Skin of body (tissue), 2 donors: ENCODE results near the gene NANOS3. TPM values are rescaled to one million over a fixed set of nuclear protein-coding genes. Genes with fewer than 3 reads are reported as not detected.

ENCODE experiments used
- DNase-seq: peaks from one replicate; lab custom pipeline; 2025; lab: John Stamatoyannopoulos, UW
- total RNA-seq: library from RNA; depleted of rRNA; stranded (reverse); fragments of >200 nt; gene quantifications from one replicate; pipeline ENCODE4 v1.2.3, GENCODE V29; 2014

Gene NANOS3
- total RNA-seq, 1 donor from 2014 or later = not detected

DNA sequence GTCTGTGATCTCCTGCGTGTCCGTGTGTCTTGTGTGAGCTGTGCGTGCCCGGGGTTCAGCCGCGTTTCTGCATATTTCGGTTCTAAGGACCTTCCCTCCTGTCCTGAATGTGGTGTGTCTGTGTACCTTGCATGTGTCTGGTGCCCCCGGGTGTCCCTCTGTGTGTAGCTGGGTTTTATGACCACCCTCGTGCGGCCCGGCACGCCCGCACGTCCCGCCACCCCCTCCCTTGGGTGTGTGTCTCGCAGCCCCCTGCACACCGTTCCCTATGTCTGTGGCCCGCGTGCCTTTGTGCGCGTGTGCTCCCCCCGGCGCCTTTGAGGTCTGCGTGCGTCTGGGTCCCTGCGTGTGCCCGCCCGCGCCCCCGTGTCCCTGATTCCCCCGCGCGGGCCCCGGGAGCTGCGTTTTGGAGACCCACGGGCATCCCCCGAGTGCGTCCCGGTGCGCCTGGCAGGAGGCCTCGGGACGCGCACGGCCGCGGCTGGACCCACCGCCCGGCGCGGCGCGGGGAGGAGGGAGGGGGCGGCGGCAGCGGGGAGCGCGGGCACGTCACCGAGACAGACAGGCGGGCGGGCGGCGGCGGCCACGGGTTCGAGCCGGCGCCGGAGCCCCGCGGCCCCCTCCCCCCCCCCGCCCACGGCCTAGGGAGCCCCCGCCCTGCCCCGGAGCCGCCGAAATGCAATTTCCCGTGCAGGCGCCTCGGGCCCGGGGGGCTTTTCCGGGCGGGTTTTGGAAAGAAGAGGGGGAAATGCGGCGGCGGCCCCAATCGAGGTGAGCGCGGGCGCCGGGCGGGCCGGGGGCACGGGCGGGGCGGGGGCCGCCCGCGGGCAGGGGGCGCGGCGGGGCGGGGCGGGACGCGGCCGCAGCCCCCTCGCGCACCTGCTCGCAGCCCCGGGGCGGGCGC lies 12.0 kb upstream of the NANOS3 start:
- no peak for DNase-seq

- no peak for DNase-seq
Measured at GRCh38 chr19:13865571-13866462, 11.1 kb upstream of the NANOS3 start.

DNA sequence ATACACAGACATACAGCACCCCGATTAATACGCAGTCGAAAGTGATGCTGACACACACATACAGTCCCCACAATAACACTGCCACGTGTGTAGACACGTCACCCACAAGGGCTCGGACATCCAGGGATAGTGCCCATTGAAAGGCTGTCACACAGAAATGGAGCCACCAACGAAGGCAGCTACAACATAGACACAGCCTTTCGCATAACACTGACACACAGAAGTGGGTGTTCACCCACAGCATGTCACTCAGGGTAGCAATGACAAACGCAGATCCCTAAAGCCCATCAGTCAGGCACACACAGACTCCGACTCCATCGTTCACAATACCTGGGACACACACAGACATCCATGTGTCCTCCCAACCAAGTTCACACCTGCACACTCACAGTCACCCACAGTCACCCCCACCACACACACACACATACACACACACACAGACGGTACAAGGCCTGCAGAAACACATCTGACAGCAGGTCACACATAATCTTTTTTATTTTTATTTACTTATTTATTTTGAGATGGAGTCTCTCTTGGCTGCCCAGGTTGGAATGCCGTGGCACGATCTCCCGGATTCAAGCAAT lies 10.4 kb upstream of the NANOS3 start:
- no peak for DNase-seq

GRCh38 chr19:13868663-13869062 lies 8.3 kb upstream of the NANOS3 start:
- no peak for DNase-seq

DNA sequence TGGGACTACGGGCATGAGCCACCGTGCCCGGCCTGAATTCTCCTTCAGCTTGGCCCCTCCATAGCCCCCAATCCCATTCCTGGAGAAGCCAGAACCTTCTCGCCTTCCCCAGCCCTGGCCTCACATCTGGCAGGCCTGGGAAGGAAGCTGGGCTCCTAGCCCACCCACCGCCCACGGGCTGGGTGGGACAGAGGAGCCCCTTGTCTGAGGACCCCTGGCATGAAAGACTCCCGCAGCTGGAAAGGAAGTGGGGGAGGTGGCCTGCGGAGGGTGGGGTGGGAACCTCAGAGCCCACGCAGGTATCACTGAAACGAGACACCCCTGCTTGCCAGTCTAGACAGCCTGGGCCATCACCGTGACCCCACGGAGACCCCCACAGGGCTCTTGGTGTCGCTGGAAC lies 7.7 kb upstream of the NANOS3 start:
- no peak for DNase-seq

- DNase-seq = no peak
Measured at GRCh38 chr19:13870873-13871272, 6.1 kb upstream of the NANOS3 start.

GRCh38 chr19:13872339-13872694 lies 4.6 kb upstream of the NANOS3 start:
- no peak for DNase-seq

GRCh38 chr19:13872695-13873389 lies 4.1 kb upstream of the NANOS3 start:
- DNase-seq = peak; percentile 30

GRCh38 chr19:13873834-13874515 lies 3.0 kb upstream of the NANOS3 start:
- no peak for DNase-seq

- no peak for DNase-seq
Measured at GRCh38 chr19:13875824-13876223, 1.1 kb upstream of the NANOS3 start.

DNA sequence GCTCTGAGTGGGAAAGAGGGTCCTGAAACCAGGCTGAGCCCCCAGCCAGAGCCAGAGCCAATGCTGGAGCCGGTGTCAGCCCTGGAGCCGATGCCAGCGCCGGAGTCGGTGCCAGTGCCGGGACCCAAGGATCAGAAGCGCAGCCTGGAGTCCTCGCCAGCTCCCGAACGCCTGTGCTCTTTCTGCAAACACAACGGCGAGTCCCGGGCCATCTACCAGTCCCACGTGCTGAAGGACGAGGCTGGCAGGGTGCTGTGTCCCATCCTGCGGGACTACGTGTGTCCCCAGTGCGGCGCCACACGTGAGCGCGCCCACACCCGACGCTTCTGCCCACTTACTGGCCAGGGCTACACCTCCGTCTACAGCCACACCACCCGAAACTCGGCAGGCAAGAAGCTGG lies 369 bp downstream of the NANOS3 start:
- DNase-seq = no peak

- DNase-seq = peak; percentile 91
Measured at GRCh38 chr19:13880059-13881043, 3.4 kb downstream of the NANOS3 start.

DNA sequence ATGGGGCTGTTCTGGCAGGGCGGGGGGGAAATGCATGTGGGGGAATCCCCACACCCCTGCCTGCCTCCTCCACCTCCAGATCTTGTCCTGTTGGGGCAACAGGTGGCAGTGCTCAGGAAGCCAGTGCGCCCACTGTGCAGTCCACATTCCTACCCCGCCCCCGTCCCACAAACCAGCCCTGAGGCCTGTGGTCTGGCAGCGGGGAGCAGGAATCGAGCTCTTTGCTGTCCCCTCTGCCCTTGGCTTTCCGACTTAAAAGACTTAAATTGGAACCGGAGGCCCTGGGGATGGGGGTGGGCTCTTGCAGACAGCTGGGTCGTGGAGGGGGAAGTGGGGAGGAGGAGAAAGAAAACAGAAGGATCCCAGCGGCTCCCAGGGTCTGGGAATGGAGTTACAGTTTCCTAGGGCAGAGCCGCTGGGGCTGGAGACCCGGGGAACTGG lies 4.3 kb downstream of the NANOS3 start:
- no peak for DNase-seq

DNA sequence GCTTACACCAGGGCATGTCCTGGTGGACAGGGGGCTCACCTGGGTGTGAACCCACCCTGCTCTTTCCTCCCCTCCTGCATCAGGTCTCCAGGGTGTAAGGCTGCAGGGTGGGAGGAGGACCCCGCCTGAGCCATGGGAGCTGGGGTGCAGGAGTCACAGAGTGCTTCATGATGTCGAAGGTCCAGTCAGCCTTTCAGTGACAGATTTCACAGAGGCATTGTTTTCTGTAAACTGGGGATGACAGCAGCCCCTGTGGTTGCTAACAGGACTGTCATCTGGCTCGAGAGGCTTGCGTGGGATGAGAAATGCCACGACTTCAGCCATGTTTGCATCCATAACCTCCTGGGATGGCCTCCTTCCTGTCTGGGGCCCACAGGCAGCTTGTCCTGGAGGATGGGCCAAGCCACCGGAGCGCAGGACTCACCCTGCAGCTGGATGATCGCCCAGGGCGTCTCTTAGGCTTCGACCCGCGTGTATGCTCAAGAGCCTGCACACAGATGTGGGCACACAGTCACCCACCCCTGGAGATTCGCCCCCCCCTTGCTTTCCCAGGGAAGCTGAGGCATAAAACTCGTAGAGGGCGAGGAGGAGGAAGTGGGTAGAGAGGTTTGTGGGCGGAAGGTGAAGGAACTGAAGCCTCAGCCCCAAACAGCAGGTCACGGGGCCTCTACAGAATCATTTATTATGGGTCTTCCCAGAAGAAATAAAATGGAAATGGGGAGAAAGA lies 4.9 kb downstream of the NANOS3 start:
- no peak for DNase-seq

- DNase-seq = no peak
Measured at GRCh38 chr19:13882419-13882795, 5.5 kb downstream of the NANOS3 start.

DNA sequence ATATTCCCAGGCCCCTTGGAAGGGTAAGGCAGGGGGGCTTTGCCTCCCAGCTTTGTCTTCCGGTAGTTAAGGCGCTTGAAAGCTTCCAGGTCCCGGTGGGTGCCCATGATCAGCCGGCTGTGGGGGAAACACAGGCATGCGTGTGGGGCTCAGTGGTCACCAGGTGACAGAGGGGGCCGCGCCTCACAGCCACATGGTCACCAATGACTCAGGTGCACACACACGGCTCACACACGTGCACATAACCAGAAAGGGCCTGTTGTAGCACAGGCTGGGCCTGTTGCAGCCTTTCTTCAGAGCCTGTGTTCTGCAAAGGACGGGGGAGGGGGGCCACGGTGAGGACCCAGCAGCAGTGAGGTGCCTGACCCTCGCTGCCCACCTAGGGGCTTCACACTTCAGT lies 5.9 kb downstream of the NANOS3 start:
- no peak for DNase-seq

DNA sequence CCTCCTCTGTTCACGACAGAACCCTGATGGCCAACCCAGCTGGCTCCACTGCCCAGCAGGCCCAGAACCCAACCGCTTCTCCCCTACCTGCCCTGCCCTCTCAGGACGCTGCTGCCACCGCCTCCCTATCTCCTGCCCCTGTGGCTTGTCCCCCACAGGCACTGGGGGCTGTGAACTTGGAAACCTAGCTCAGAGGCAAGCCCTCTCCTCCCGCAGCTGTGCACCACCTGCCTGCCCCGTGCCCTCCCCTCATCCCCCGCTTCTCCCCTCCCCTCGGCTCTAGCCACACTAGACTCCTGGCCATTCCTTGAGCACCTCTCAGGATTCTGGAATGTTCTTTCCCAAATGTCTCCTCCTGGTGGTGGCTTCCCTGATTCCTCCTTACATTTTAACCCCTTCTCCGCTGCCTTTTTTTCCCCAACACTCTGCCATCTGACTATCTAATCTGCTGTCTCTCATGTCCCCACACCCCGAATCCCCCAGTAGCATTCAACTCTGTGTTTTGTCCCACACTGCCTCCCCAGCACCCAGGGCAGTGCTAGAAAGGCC lies 6.7 kb downstream of the NANOS3 start:
- no peak for DNase-seq

DNA sequence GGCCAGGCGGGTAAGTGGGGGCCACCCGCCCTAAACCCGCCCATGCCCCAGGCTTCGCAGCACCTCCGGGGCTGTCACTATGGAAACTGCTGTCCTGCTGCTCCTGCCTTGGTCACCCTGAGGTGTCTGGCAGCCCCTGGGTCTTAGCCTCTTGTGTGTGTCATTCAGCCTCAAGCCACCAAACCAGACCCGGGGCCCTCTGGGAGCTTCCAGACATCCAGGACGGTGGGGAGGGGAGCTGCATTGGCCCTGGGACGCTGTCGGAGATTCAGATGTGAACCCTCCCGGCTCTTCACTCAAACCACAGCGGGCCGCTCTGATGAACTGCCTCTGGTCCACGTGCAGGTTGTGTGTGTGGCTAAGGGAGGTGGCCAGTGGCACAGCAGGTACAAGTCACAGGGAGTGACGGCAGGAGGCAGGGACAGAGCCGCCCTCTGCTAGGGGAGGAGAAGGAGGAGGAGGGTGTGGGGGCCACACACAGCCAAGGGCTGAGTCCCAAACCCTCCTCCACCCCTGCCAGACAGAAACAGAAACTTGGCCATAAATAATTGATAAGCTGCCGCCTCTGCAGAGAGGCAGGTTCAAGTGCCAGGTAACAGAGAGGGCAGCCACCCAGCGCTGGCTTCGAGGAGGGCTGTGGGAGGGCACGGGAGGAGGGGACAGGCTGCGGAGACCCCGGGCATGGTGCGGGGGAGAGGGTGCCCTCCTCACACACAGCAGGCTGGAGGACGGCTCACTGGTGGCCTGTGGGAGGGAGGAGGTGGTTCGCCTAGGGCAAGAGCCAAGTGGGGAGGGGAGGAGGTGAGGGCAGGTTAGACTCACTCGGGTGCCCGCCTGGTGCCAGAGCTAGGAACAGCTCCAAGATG lies 8.0 kb downstream of the NANOS3 start:
- no peak for DNase-seq
